Measurements from ENCODE around the gene SNAP47.
A peak's percentile ranks its signal among the peaks of the same experiment; 100 is the strongest.

SNAP47 gene

GRCh38 chr1:227732586-227733308 lies 2.5 kb upstream of the SNAP47 start:
- DNase-seq, result no peak

GRCh38 chr1:227733309-227733705 lies 1.9 kb upstream of the SNAP47 start:
- DNase-seq, result no peak

GRCh38 chr1:227733751-227734545 lies 1.3 kb upstream of the SNAP47 start:
- no peak for DNase-seq

DNA sequence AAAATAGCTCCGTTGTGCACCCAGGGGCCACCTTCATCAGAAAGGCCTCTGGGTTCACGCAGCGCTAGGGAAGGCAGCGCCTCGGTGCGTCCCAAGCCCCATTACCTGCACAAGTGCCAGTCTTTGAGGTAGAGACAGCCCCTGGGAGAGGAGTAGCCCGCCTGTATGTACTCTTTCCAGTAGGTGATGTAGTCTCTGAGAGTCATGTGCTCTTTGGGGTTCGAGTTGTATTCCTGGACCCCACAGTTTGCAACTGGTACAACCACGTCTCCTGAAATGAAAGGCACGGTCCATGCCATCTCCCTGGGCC lies 734 bp upstream of the SNAP47 start:
- no peak for DNase-seq

DNA sequence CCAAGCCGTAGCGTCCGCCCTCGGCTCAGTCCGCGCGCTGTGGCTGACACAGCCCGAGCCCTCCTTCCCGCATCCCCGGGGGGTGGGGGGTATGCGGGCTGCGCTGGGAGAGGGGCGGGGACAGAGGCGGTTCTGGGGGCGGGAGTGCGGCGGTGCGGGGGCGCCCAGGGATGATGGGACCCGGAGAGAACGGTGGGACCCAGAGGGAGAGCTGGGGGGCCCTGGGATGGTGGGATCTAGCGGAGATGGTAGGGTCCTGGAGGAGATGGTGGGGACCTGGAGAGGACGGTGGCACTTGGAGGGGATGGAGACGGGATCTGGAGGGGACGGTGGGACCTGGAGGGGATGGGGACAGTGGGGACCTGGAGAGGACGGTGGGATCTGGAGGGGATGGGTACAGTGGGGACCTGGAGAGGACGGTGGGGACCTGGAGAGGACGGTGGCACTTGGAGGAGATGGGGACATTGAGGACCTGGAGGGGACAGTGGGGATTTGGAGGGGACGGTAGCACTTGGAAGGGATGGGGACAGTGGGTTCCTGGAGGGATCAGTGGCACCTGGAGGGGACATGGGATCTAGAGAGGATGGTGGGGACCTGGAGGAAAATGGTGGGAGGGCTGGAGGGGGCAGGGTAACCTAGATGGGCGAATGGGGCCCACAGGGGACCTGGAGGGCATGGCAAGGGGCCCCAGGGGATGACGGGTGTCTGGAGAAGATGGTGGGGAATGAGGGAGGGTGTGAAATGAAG lies 477 bp downstream of the SNAP47 start:
- DNase-seq, result no peak

- DNase-seq, result no peak
These were observed 1.7 kb downstream of the SNAP47 start for GRCh38 chr1:227736814-227737432.

DNA sequence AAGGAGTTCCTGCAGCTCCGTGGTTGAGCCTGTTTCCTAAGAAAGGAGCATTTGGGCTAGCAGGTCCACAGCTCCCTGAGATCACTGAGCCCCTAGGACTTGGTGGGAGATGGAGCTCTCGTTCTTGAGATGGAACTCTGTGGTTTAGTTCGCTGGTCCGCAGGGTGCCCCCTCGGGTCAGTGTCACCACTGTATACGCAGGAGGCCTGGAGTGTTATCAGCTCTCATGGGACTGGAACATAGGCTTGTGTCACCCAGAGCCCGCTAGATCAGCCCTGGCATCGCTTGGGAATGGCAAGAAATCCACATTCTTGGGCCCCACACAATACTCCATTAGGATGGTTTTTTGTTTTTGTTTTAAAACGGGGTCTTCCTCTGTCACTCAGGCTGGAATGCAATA lies 3.6 kb downstream of the SNAP47 start:
- no peak for DNase-seq

DNA sequence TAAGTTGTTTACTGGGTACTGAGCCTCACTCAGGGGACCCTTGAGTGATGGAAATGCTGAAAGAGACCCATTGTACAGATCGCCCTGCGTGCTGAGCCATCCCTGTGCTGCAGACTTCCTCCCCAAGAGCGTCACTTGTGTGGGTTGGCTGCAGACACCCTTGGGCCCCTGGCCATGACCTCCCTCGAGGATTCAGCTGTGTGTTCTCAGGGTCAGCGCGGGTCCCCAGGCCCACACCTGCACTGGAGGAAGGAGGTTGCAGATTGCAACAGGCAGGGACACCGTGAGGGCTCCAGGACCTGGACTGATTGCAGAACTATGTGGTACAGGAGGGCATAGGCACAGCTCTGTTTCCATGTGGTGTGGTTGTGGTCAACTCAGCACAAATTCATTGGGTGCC lies 4.4 kb downstream of the SNAP47 start:
- peak; percentile 16 for DNase-seq

DNA sequence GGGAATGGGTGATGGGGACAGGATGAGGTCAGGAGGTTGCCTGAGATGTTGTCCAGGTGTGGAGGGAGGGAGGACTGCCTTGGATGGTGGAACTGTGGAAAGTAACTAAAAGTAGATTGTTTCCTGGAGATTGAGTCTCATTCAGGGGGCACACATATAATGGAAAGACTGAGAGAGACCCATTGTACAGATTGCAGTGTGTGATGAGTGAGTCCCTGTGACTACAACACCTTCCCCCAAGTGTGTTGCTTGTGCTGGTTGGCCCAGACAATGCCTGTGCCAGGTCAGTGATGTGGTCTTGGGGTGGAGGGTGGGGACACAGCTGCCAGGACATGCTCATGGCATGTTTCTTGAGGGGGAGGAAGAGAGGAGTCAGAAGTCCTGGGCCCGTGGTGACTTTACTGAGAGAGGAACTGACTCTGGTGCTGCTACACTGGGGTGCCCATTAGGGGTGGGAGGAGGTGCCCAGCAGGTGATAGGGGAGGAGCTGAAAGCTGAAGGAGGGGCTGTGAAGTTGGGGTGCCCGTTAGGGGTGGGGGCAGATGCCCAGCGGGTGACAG lies 5.2 kb downstream of the SNAP47 start:
- DNase-seq, result no peak

- DNase-seq, result no peak
These were observed 6.1 kb downstream of the SNAP47 start for GRCh38 chr1:227741166-227741870.

- no peak for DNase-seq
These were observed 7.8 kb downstream of the SNAP47 start for GRCh38 chr1:227742738-227743715.

GRCh38 chr1:227744668-227745067 lies 9.4 kb downstream of the SNAP47 start:
- DNase-seq, result no peak

GRCh38 chr1:227745568-227746265 lies 10.5 kb downstream of the SNAP47 start:
- no peak for DNase-seq

GRCh38 chr1:227746676-227747075 lies 11.4 kb downstream of the SNAP47 start:
- DNase-seq, result no peak

- DNase-seq, result no peak
These were observed 12.1 kb downstream of the SNAP47 start for GRCh38 chr1:227747382-227747781.

GRCh38 chr1:227747948-227748495 lies 12.8 kb downstream of the SNAP47 start:
- DNase-seq, result no peak

DNA sequence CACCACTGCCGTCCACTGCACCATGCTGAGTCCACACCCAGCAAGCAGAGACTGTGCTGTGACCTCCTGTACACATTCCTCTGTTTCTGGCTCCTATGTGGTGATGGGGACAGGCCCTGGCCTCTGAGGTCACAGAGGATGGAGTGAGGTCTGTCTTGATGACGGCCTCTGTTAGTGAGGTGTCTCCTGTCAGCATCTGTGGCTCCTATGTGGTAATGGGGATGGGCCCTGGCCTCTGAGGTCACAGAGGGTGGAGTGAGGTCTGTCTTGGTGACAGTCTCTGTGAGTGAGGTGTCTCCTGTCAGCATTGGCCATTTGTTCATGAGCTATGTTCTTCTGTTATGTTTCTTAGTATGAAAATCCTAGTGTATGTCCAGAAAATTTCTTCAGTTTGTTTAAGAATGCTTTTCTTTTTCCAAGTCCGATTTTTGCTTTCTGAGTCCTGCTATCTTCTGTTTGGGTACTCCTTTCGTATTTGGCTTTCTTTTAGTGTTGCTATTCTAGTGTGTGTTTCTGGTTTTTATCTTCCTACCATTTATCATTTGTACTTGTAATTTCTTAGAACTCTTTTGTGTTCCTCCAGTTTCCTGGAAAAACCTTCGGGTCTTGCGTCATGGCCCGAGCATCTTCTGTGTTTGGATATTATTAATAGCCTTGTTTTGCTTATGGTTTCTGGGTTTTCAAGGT lies 13.4 kb downstream of the SNAP47 start:
- peak; percentile 55 for DNase-seq

DNA sequence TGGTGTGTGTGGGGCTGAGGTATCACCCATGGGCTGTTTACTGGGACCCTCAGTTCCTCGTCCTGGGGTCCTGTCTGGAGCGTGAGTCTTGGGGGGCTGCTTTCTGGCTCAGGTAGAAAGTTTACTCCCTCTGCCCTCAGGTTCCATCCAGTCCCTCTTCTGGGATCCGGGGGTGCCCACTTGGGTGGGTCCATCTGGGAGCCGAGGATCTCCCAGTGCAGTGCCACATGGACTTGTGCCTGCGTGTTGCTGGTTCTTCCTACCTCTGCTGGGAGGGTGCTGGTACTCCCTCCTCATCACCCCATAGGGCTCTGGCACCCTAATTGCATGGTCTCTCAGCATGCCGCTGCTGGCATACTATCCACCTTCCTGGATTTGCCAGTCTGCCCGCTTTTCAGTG lies 14.0 kb downstream of the SNAP47 start:
- no peak for DNase-seq

GRCh38 chr1:227749916-227750710 lies 14.9 kb downstream of the SNAP47 start:
- no peak for DNase-seq

Data from MV-4-11 (cell line).